Measurements from ENCODE around the gene FBXL19.
"Not testable (repeated sequence)": the region's sequence is repeated elsewhere in the genome, so short reads cannot be mapped to it uniquely, and the experiment has no call there.

The FBXL19 gene

GRCh38 chr16:30888856-30889499 lies 34.4 kb upstream of the FBXL19 start:
- H3K27me3 ChIP-seq (replicated peaks; ENCODE audit: control insufficient read depth, insufficient read depth, low read length) = no peaks in the 10 kb centered on the region
- peaks cover 7% of the 10 kb centered on the region for H3K4me1 ChIP-seq (ENCODE audit: control insufficient read depth, insufficient read depth, low read length)
- H3K9me3 ChIP-seq (ENCODE audit: control insufficient read depth, low read length) = no peaks in the 10 kb centered on the region
- no peak overlapping the region for H3K4me3 ChIP-seq (ENCODE audit: low read length)
- H3K36me3 ChIP-seq (ENCODE audit: control insufficient read depth, insufficient read depth, low read length, severe bottlenecking) = peaks cover 17% of the 10 kb centered on the region
- no peak overlapping the region for H3K9ac ChIP-seq (ENCODE audit: low read length)
- DNase-seq (ENCODE audit: low read depth) = no peak

DNA sequence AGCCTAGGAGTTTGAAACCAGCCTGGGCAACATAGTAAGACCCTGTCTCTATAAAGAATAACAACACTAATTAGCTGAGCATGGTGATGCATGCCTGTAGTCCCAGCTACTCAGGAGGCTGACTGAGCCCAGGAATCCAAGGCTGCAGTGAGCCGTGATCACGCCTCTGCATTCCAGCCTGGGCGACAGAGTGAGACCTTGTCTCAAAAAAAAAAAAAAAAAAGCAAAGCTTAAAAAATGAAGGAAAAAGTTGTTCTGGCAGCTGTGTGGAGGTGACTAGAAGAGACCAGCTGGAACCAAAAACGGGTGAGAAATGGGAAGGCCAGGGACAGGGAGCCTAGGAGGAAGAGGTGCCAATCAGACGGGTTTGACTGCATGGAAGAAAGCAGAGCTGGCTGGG lies 33.7 kb upstream of the FBXL19 start:
- H3K9ac ChIP-seq (ENCODE audit: low read length) = no peak overlapping the region
- no peak for DNase-seq (ENCODE audit: low read depth)
- H3K36me3 ChIP-seq (ENCODE audit: control insufficient read depth, insufficient read depth, low read length, severe bottlenecking) = peaks cover 17% of the 10 kb centered on the region
- no peak overlapping the region for H3K4me3 ChIP-seq (ENCODE audit: low read length)
- peaks cover 13% of the 10 kb centered on the region for H3K4me1 ChIP-seq (ENCODE audit: control insufficient read depth, insufficient read depth, low read length)
- H3K9me3 ChIP-seq (ENCODE audit: control insufficient read depth, low read length) = no peaks in the 10 kb centered on the region
- H3K27me3 ChIP-seq (replicated peaks; ENCODE audit: control insufficient read depth, insufficient read depth, low read length) = no peaks in the 10 kb centered on the region

GRCh38 chr16:30891043-30891823 lies 32.1 kb upstream of the FBXL19 start:
- not testable (repeated sequence) for DNase-seq (ENCODE audit: low read depth); H3K9ac ChIP-seq (ENCODE audit: low read length); H3K27me3 ChIP-seq (replicated peaks; ENCODE audit: control insufficient read depth, insufficient read depth, low read length); H3K4me3 ChIP-seq (ENCODE audit: low read length); H3K9me3 ChIP-seq (ENCODE audit: control insufficient read depth, low read length); H3K36me3 ChIP-seq (ENCODE audit: control insufficient read depth, insufficient read depth, low read length, severe bottlenecking)
- peaks cover 29% of the 10 kb centered on the region for H3K4me1 ChIP-seq (ENCODE audit: control insufficient read depth, insufficient read depth, low read length)

DNA sequence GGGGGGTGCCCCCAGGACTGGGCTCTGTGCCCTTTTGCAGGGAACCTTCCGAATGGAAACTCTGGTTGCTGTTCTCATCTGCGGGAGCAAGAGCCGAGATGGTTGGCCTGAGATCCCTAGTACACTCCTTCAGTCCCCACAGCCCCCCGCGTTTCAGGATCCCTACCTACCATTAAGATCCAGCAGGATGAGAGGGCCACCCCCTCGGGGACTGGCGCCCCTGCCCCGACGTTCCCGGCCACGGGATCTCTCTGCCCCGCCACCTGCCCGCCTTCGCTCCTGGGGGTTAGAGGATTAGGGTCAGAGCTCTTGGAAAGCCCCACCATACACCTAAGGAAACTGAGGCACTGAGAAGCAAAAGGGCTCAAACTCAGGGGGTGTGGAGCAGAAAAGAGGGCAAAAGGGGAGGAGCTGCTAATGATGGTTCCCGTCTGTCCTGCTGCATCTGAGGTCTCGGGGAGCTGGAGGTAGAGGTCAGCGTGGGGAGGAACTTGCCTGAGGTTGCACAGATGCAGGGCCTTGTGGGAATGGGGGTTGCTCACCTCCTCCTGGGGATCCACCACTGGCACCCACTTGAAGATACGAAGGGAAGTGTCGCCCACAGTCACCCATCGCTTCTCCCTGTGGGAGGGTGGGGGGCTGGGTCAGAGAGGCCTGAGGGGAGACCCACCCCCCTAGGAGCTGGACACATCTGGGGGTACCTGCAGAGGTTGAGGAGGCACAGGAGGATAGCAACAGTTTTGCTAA lies 30.5 kb upstream of the FBXL19 start:
- peaks cover 5% of the 10 kb centered on the region for H3K36me3 ChIP-seq (ENCODE audit: control insufficient read depth, insufficient read depth, low read length, severe bottlenecking)
- peak overlapping the region; percentile 85 for H3K4me3 ChIP-seq (ENCODE audit: low read length)
- H3K4me1 ChIP-seq (ENCODE audit: control insufficient read depth, insufficient read depth, low read length) = peaks cover 32% of the 10 kb centered on the region
- H3K27me3 ChIP-seq (replicated peaks; ENCODE audit: control insufficient read depth, insufficient read depth, low read length) = no peaks in the 10 kb centered on the region
- peak overlapping the region; percentile 96 for H3K9ac ChIP-seq (ENCODE audit: low read length)
- H3K9me3 ChIP-seq (ENCODE audit: control insufficient read depth, low read length) = no peaks in the 10 kb centered on the region
- DNase-seq (ENCODE audit: low read depth) = no peak

- Histone ChIP-seq H3K4me1 (ENCODE audit: control insufficient read depth, insufficient read depth, low read length) (peaks cover 32% of the 10 kb centered on the region), H3K4me3 (ENCODE audit: low read length) (peak overlapping the region; percentile 85), H3K36me3 (ENCODE audit: control insufficient read depth, insufficient read depth, low read length, severe bottlenecking) (peaks cover 5% of the 10 kb centered on the region), H3K9me3 (ENCODE audit: control insufficient read depth, low read length) (no peaks in the 10 kb centered on the region), H3K9ac (ENCODE audit: low read length) (peak overlapping the region; percentile 96), H3K27me3 (replicated peaks; ENCODE audit: control insufficient read depth, insufficient read depth, low read length) (no peaks in the 10 kb centered on the region)
- DNase-seq (ENCODE audit: low read depth) = no peak
Observed at GRCh38 chr16:30893417-30893743, 30.0 kb upstream of the FBXL19 start.

DNA sequence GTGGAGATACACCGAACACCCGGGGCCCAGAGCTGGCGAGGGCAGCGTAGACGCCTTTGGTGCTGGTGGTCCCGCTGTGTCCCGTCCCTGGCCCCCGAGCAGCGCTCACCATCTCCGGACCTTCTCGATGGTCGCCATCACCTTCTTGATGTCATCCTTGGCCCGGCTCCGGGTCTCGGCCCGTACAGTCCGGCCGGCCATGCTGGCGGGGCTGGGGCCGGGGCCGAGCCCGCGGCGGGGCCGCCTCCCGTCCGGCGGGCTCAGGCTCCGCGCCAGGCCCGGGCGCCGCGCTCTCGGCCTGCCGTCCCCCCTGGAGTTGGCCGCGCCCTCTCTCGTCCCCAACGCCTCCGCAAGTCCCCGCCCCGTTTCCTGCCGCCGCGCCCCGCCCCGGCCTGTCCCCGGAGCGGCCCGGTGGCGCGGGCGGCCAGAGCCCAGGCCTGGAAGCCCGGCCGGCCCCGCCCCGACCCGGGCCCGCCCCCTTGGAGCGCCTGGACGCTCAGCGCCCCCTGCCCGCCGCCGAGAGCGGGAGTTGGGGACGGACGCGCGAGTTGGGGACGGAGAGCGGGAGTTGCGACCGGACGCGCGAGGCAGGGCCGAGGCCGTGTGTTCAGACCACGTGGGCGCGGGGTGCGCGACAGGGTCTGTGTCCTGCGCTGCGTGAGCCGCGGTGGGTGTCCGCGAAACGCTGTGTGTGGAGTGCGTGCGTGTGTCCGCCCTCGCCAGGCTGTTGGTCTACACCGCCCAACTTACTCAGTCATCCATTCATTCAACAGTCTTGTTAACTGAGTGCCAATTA lies 29.4 kb upstream of the FBXL19 start, which contains the start of gene BCL7C:
Gene BCL7C (minus strand): TSS at position 334 of the 796 bp plus-strand sequence. CDS start 133 bp downstream, at position 201.
- Histone ChIP-seq H3K4me1 (ENCODE audit: control insufficient read depth, insufficient read depth, low read length) (peaks cover 32% of the 10 kb centered on the region), H3K36me3 (ENCODE audit: control insufficient read depth, insufficient read depth, low read length, severe bottlenecking) (peaks cover 4% of the 10 kb centered on the region), H3K4me3 (ENCODE audit: low read length) (peak within 1 kb of the TSS; percentile 85), H3K27me3 (replicated peaks; ENCODE audit: control insufficient read depth, insufficient read depth, low read length) (no peaks in the 10 kb centered on the region), H3K9ac (ENCODE audit: low read length) (peak within 1 kb of the TSS; percentile 96), H3K9me3 (ENCODE audit: control insufficient read depth, low read length) (no peaks in the 10 kb centered on the region)
- peak; percentile 96 for DNase-seq (ENCODE audit: low read depth)

DNA sequence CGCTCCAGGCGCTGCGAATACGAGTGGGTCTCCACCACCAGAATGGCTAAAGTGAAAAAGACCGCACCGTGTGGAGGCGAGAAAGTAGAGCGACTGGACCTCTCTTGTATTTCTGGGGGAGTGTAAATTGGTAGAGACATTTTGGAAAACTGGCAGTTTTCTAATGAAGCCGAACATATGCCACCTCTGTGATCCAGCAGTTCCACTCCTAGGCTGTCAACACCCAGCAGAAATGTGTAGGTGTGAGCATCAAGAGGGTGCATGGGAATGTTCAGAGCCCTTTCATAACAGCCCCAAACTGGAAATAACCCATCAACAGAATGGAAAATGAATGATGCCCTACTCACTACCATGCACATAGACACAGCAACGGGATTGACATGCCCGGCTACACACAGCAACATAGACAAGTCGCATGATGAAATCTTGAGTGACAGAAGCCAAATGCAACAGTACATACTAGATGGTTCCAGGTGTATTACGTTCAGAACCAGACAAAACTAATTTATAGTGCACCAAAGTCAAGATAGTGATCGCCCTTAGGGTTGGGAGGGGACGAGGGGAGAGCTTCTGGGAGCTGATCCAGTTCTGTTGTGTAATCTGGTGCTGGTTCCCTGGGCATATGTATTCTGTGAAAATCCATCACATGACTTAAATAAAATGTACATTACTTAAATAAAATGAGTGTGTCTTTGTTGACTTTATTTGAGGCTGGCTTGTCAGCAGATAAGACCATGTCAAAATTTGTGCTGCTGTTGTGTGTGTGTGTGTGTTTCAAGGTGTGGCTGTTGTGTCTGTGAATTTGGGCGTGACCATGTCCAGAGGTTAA lies 28.6 kb upstream of the FBXL19 start:
- DNase-seq (ENCODE audit: low read depth) = peak; percentile 74
- peaks cover 32% of the 10 kb centered on the region for H3K4me1 ChIP-seq (ENCODE audit: control insufficient read depth, insufficient read depth, low read length)
- peak overlapping the region; percentile 82 for H3K4me3 ChIP-seq (ENCODE audit: low read length)
- H3K9me3 ChIP-seq (ENCODE audit: control insufficient read depth, low read length) = no peaks in the 10 kb centered on the region
- H3K9ac ChIP-seq (ENCODE audit: low read length) = peak overlapping the region; percentile 76
- no peaks in the 10 kb centered on the region for H3K27me3 ChIP-seq (replicated peaks; ENCODE audit: control insufficient read depth, insufficient read depth, low read length)
- H3K36me3 ChIP-seq (ENCODE audit: control insufficient read depth, insufficient read depth, low read length, severe bottlenecking) = no peaks in the 10 kb centered on the region

DNA sequence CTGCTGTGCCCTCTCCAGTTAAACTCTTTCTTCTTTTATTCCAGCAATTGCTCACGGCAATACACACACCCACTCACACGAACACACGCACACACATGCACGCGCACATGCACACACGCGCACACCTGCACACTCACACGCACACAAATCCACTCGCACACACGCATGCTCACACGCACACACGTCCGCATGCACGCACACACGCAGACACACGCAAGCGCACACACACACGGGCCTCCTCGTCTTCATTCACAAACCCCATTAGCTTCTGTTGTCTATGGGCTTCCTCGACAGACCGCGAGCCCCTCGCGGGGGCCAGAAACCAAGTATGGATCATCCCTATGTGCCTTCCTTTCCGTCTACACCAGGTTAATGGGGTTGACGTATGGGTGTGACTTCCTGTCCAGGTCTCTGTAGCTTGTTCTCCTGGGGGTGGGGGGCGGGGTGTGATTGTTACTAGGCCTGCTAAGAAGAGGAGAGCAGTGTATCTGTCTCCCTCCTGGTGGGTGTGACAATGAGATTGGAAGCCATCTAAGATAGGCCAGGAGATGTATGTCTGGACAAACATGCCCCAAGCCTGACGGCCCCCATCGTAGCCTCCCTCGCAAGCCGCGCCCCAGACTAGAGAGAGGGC lies 27.6 kb upstream of the FBXL19 start:
- peaks cover 32% of the 10 kb centered on the region for H3K4me1 ChIP-seq (ENCODE audit: control insufficient read depth, insufficient read depth, low read length)
- H3K9me3 ChIP-seq (ENCODE audit: control insufficient read depth, low read length) = no peaks in the 10 kb centered on the region
- DNase-seq (ENCODE audit: low read depth) = no peak
- H3K36me3 ChIP-seq (ENCODE audit: control insufficient read depth, insufficient read depth, low read length, severe bottlenecking) = no peaks in the 10 kb centered on the region
- peak overlapping the region; percentile 94 for H3K9ac ChIP-seq (ENCODE audit: low read length)
- peak overlapping the region; percentile 83 for H3K4me3 ChIP-seq (ENCODE audit: low read length)
- H3K27me3 ChIP-seq (replicated peaks; ENCODE audit: control insufficient read depth, insufficient read depth, low read length) = no peaks in the 10 kb centered on the region

- H3K4me3 ChIP-seq (ENCODE audit: low read length) = peak within 1 kb of the TSS; percentile 83
- peak; percentile 94 for DNase-seq (ENCODE audit: low read depth)
- H3K36me3 ChIP-seq (ENCODE audit: control insufficient read depth, insufficient read depth, low read length, severe bottlenecking) = no peaks in the 10 kb centered on the region
- H3K9ac ChIP-seq (ENCODE audit: low read length) = peak within 1 kb of the TSS; percentile 94
- no peaks in the 10 kb centered on the region for H3K27me3 ChIP-seq (replicated peaks; ENCODE audit: control insufficient read depth, insufficient read depth, low read length)
- no peaks in the 10 kb centered on the region for H3K9me3 ChIP-seq (ENCODE audit: control insufficient read depth, low read length)
- peaks cover 35% of the 10 kb centered on the region for H3K4me1 ChIP-seq (ENCODE audit: control insufficient read depth, insufficient read depth, low read length)
Observed at GRCh38 chr16:30896261-30896888, 27.0 kb upstream of the FBXL19 start, which contains the start of gene CTF1. Gene CTF1 (plus strand): TSS chr16:30896614. CDS start chr16:30896644, 30 bp downstream.

All from adipocyte (in vitro differentiated cells).